Neural progenitor cell (in vitro differentiated cells): ENCODE results near the gene CPT1B. TPM values are rescaled to one million over a fixed set of nuclear protein-coding genes. Genes with fewer than 3 reads are reported as not detected.

Experiments
- DNase-seq: peaks from one replicate; pipeline ENCODE4 v3.0.0-alpha.2; 2016; ENCODE audit warnings: low spot score
- H2AFZ ChIP-seq: fragments of 200-600 bp; sonication (generic); replicated peaks from 2 replicates; pipeline ENCODE4 v1.6.1; 2016; ENCODE audit warnings: antibody characterized with exemption
- H3F3A ChIP-seq: fragments of 200-600 bp; sonication (generic); 2 replicates; pipeline ENCODE4 v1.6.1; 2016; ENCODE audit warnings: antibody characterized with exemption, low read depth
- H3K27ac ChIP-seq: fragments of 200-600 bp; sonication (generic); 2 replicates; pipeline ENCODE4 v1.5.1; 2016; ENCODE audit warnings: mild to moderate bottlenecking
- H3K27me3 ChIP-seq: fragments of 200-600 bp; sonication (generic); 2 replicates; pipeline ENCODE4 v1.6.1; 2016; ENCODE audit warnings: mild to moderate bottlenecking, moderate library complexity
- H3K36me3 ChIP-seq: fragments of 200-600 bp; sonication (generic); 2 replicates; pipeline ENCODE4 v1.5.1; 2016
- H3K4me1 ChIP-seq: fragments of 200-600 bp; sonication (generic); 2 replicates; pipeline ENCODE4 v1.6.1; 2016; ENCODE audit warnings: mixed run types
- H3K4me2 ChIP-seq: fragments of 200-600 bp; sonication (generic); 2 replicates; pipeline ENCODE4 v1.6.1; 2016
- H3K4me3 ChIP-seq: fragments of 200-600 bp; sonication (generic); 2 replicates; pipeline ENCODE4 v1.5.1; 2016
- H3K79me2 ChIP-seq: fragments of 200-600 bp; sonication (generic); 2 replicates; pipeline ENCODE4 v1.6.1; 2016; ENCODE audit warnings: low read depth
- H3K9ac ChIP-seq: fragments of 200-600 bp; sonication (generic); 2 replicates; pipeline ENCODE4 v1.6.1; 2016
- H3K9me3 ChIP-seq: fragments of 200-600 bp; sonication (generic); 2 replicates; pipeline ENCODE4 v1.5.1; 2016; ENCODE audit warnings: low read depth
- H4K20me1 ChIP-seq: fragments of 200-600 bp; sonication (generic); 2 replicates; pipeline ENCODE4 v1.6.1; 2016; ENCODE audit warnings: low read depth
- H3K27ac Mint-ChIP-seq: 3 replicates; pipeline ENCODE4 v1.8.0; 2021; ENCODE audit warnings: mixed read lengths
- H3K27me3 Mint-ChIP-seq: 2 replicates; pipeline ENCODE4 v1.8.0; 2022; ENCODE audit warnings: low read depth, mild to moderate bottlenecking, inconsistent platforms, moderate library complexity, mixed read lengths; ENCODE audit not compliant: insufficient read depth
- H3K36me3 Mint-ChIP-seq: 3 replicates; pipeline ENCODE4 v1.8.0; 2021; ENCODE audit warnings: mixed read lengths
- H3K4me1 Mint-ChIP-seq: 3 replicates; pipeline ENCODE4 v1.8.0; 2021; ENCODE audit warnings: mixed read lengths
- H3K4me3 Mint-ChIP-seq: 3 replicates; pipeline ENCODE4 v1.8.0; 2021; ENCODE audit warnings: mild to moderate bottlenecking, moderate library complexity, mixed read lengths
- H3K9me3 Mint-ChIP-seq: 3 replicates; pipeline ENCODE4 v1.8.0; 2020; ENCODE audit warnings: mixed read lengths
- CTCF ChIP-seq: fragments of 200-600 bp; sonication (generic); IDR thresholded peaks from 2 replicates; pipeline ENCODE4 v1.5.1; 2017; ENCODE audit warnings: antibody characterized with exemption, mild to moderate bottlenecking
- EZH2 ChIP-seq: fragments of 200-600 bp; sonication (generic); IDR thresholded peaks from 2 replicates; pipeline ENCODE4 v1.6.1; 2017; ENCODE audit warnings: antibody characterized with exemption, mild to moderate bottlenecking, moderate library complexity
- EZH2phosphoT487 ChIP-seq: fragments of 200-600 bp; sonication (generic); IDR thresholded peaks from 2 replicates; pipeline ENCODE4 v1.6.1; 2017; ENCODE audit warnings: antibody characterized with exemption
- total RNA-seq: library from RNA; depleted of rRNA; stranded (reverse); fragments of >200 nt; gene quantifications from 2 replicates; pipeline ENCODE4 v1.2.3, GENCODE V29; 2015; ENCODE audit warnings: low replicate concordance

CPT1B gene
- total RNA-seq, 1 donor from 2014 or later: 33.9 TPM

- Mint-ChIP-seq H3K9me3 (no peaks in the 10 kb centered on the region), H3K4me3 (no peak overlapping the region), H3K36me3 (peaks cover under 1% of the 10 kb centered on the region), H3K27me3 (peaks cover 8% of the 10 kb centered on the region), H3K27ac (no peak overlapping the region), H3K4me1 (peaks cover 10% of the 10 kb centered on the region)
- Histone ChIP-seq H4K20me1 (no peaks in the 10 kb centered on the region), H3K4me2 (no peak overlapping the region), H3K9ac (no peak overlapping the region), H3K9me3 (no peaks in the 10 kb centered on the region), H3K4me1 (peaks cover 4% of the 10 kb centered on the region), H3K27me3 (peaks cover 4% of the 10 kb centered on the region), H2AFZ (no peak overlapping the region), H3K79me2 (peaks cover 12% of the 10 kb centered on the region), H3K27ac (no peak overlapping the region), H3K4me3 (no peak overlapping the region), H3F3A (peaks cover 19% of the 10 kb centered on the region), H3K36me3 (no peaks in the 10 kb centered on the region)
- no peak for TF ChIP-seq EZH2
- TF ChIP-seq EZH2phosphoT487: no peak
- TF ChIP-seq CTCF: no peak
- no peak for DNase-seq
These were observed 7.0 kb upstream of the CPT1B start for GRCh38 chr22:50585238-50585637.

GRCh38 chr22:50584106-50585096 is 6.2 kb upstream of the CPT1B start:
- no peaks in the 10 kb centered on the region for H3K9me3 Mint-ChIP-seq
- no peaks in the 10 kb centered on the region for H4K20me1 ChIP-seq
- H3F3A ChIP-seq: peaks cover 19% of the 10 kb centered on the region
- no peak overlapping the region for H3K27ac ChIP-seq
- H3K79me2 ChIP-seq: peaks cover 12% of the 10 kb centered on the region
- H3K9ac ChIP-seq: no peak overlapping the region
- peak overlapping the region; percentile 94 for H3K4me3 Mint-ChIP-seq
- peaks cover 8% of the 10 kb centered on the region for H3K27me3 Mint-ChIP-seq
- DNase-seq: no peak
- no peak overlapping the region for H3K27ac Mint-ChIP-seq
- H3K4me2 ChIP-seq: peak overlapping the region; percentile 79
- H2AFZ ChIP-seq: no peak overlapping the region
- peaks cover 10% of the 10 kb centered on the region for H3K4me1 Mint-ChIP-seq
- no peak overlapping the region for H3K4me3 ChIP-seq
- no peaks in the 10 kb centered on the region for H3K9me3 ChIP-seq
- H3K27me3 ChIP-seq: no peaks in the 10 kb centered on the region
- peaks cover 4% of the 10 kb centered on the region for H3K4me1 ChIP-seq
- TF ChIP-seq CTCF (no peak), EZH2 (no peak), EZH2phosphoT487 (no peak)
- H3K36me3 Mint-ChIP-seq: peaks cover 5% of the 10 kb centered on the region
- H3K36me3 ChIP-seq: no peaks in the 10 kb centered on the region

GRCh38 chr22:50583294-50583861 is 5.2 kb upstream of the CPT1B start:
- Histone ChIP-seq H3K79me2 (peaks cover 12% of the 10 kb centered on the region), H3K27me3 (no peaks in the 10 kb centered on the region), H3K4me2 (peak overlapping the region; percentile 79), H3K4me3 (peak overlapping the region; percentile 72), H3K4me1 (peaks cover 4% of the 10 kb centered on the region), H3K36me3 (no peaks in the 10 kb centered on the region), H2AFZ (peak overlapping the region; percentile 46), H3K9ac (peak overlapping the region; percentile 23), H3F3A (peaks cover 19% of the 10 kb centered on the region), H3K9me3 (no peaks in the 10 kb centered on the region), H3K27ac (no peak overlapping the region), H4K20me1 (no peaks in the 10 kb centered on the region)
- H3K36me3 Mint-ChIP-seq: peaks cover 5% of the 10 kb centered on the region
- no peak for DNase-seq
- TF ChIP-seq CTCF: no peak
- TF ChIP-seq EZH2phosphoT487: no peak
- TF ChIP-seq EZH2: no peak
- H3K27me3 Mint-ChIP-seq: peaks cover 9% of the 10 kb centered on the region
- peaks cover 10% of the 10 kb centered on the region for H3K4me1 Mint-ChIP-seq
- H3K27ac Mint-ChIP-seq: no peak overlapping the region
- peak overlapping the region; percentile 94 for H3K4me3 Mint-ChIP-seq
- H3K9me3 Mint-ChIP-seq: no peaks in the 10 kb centered on the region
